ENCODE data around the gene TENM3.

Gene TENM3

DNA sequence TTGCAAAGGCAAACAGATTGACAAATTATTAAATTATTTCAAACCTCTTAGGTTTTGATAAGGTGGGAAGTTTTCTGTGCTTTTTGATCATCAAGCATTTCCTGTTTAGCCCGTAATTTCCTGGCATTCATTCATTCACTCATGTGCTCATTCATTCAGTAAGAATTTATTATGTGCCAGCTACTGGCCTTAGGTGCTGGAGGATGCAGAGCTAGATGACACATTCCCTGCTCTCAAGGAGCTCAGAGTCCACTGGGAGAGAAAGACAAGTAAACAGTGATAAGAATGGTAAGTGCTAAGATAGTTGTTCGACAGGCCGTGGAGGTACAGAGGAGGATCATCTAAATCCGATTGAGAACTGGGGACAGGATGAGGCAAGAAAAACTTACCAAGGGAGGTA is 520.9 kb downstream of the TENM3 start:
- no peaks in the 10 kb centered on the region for H3K27me3 ChIP-seq (ENCODE audit: insufficient read depth, poor library complexity, severe bottlenecking)
- H3K27ac ChIP-seq (ENCODE audit: poor library complexity, severe bottlenecking), result no peak overlapping the region
- no peak for ATAC-seq (ENCODE audit: low read depth)
- H3K36me3 ChIP-seq (ENCODE audit: low read depth), result no peaks in the 10 kb centered on the region
- no peak overlapping the region for H3K4me3 ChIP-seq (ENCODE audit: severe bottlenecking)
- H3K9me3 ChIP-seq (ENCODE audit: severe bottlenecking), result no peaks in the 10 kb centered on the region
- H3K4me1 ChIP-seq (ENCODE audit: insufficient read depth, poor library complexity, severe bottlenecking), result no peaks in the 10 kb centered on the region
- DNase-seq (ENCODE audit: low spot score), result no peak
- TF ChIP-seq, protein P1, sequence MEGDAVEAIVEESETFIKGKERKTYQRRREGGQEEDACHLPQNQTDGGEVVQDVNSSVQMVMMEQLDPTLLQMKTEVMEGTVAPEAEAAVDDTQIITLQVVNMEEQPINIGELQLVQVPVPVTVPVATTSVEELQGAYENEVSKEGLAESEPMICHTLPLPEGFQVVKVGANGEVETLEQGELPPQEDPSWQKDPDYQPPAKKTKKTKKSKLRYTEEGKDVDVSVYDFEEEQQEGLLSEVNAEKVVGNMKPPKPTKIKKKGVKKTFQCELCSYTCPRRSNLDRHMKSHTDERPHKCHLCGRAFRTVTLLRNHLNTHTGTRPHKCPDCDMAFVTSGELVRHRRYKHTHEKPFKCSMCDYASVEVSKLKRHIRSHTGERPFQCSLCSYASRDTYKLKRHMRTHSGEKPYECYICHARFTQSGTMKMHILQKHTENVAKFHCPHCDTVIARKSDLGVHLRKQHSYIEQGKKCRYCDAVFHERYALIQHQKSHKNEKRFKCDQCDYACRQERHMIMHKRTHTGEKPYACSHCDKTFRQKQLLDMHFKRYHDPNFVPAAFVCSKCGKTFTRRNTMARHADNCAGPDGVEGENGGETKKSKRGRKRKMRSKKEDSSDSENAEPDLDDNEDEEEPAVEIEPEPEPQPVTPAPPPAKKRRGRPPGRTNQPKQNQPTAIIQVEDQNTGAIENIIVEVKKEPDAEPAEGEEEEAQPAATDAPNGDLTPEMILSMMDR (IDR thresholded peaks at IDR 0.05; ENCODE audit: poor library complexity, severe bottlenecking), result no peak

DNA sequence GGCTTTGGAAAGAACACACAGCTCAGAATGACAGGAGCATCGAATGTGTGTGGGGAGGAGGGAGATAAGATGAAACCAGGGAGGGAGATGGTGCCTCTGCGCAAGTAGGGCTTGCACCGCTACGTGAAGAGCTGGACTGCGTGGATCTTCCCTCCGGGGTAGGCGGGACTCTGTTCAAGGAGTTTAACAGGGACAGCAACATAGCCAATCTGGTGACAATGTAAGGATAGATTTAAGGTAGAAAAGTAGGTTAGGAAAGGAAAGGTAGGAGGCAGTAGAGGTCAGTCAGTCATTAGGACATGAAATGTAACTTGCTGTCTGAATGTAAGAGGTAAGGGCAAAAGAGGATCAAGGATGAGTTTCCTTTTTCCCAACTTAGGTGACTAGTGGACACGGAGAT is 521.4 kb downstream of the TENM3 start:
- H3K4me1 ChIP-seq (ENCODE audit: insufficient read depth, poor library complexity, severe bottlenecking), result no peaks in the 10 kb centered on the region

DNA sequence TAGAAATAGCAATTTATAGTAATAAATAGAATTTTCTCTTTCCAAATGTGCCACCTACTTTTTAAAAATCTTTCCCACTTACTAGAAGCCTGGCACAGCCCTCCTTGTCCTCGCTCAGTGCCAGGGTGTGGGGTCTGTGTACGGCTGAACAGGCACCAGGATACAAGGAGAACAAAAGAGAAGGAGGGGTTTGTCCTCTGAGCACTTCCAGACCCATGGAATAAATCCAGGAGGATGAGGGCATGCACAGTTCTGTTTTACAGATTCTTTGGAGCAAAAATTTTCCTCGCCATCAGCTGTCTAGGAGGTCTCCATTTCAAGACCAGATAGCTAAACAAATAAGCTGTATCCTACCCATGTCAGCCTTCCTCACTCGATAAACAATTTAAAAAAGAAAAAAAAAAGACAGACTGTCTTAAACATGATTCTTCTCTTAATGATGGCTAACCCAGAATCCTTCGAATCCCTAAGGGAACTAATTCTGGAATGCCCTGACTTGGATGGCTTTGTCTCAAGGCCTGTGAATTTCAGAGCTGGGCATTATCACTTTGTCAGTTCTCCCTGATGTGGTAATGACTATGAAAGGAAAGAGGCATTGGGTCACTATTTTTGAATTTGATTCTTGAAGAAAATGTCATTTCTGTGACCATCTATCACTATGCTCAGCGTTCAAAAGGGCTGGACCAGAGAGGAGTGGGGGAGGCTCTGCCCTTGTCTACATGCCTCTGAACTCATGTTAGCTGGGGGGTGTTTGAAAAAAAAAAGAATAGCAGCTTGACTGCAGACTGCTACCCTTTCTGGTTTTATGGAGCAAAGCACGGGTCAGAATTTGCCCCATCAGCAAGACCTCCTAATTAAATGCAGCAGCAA is 523.0 kb downstream of the TENM3 start:
- DNase-seq (ENCODE audit: low spot score) (no peak), ATAC-seq (ENCODE audit: low read depth) (no peak)
- Histone ChIP-seq H3K27ac (ENCODE audit: poor library complexity, severe bottlenecking) (no peak overlapping the region), H3K4me1 (ENCODE audit: insufficient read depth, poor library complexity, severe bottlenecking) (no peaks in the 10 kb centered on the region), H3K9me3 (ENCODE audit: severe bottlenecking) (no peaks in the 10 kb centered on the region), H3K27me3 (ENCODE audit: insufficient read depth, poor library complexity, severe bottlenecking) (no peaks in the 10 kb centered on the region), H3K36me3 (ENCODE audit: low read depth) (no peaks in the 10 kb centered on the region), H3K4me3 (ENCODE audit: severe bottlenecking) (no peak overlapping the region)
- TF ChIP-seq, protein P1 (IDR thresholded peaks at IDR 0.05; ENCODE audit: poor library complexity, severe bottlenecking), result no peak

More for the DNA sequence above, 521.4 kb downstream of the TENM3 start:
- no peaks in the 10 kb centered on the region for H3K27me3 ChIP-seq (ENCODE audit: insufficient read depth, poor library complexity, severe bottlenecking)
- no peak for DNase-seq (ENCODE audit: low spot score)
- no peak for ATAC-seq (ENCODE audit: low read depth)
- H3K27ac ChIP-seq (ENCODE audit: poor library complexity, severe bottlenecking), result no peak overlapping the region
- H3K36me3 ChIP-seq (ENCODE audit: low read depth), result no peaks in the 10 kb centered on the region
- H3K4me3 ChIP-seq (ENCODE audit: severe bottlenecking), result no peak overlapping the region
- TF ChIP-seq, protein P1 (IDR thresholded peaks at IDR 0.05; ENCODE audit: poor library complexity, severe bottlenecking), result no peak
- no peaks in the 10 kb centered on the region for H3K9me3 ChIP-seq (ENCODE audit: severe bottlenecking)

DNA sequence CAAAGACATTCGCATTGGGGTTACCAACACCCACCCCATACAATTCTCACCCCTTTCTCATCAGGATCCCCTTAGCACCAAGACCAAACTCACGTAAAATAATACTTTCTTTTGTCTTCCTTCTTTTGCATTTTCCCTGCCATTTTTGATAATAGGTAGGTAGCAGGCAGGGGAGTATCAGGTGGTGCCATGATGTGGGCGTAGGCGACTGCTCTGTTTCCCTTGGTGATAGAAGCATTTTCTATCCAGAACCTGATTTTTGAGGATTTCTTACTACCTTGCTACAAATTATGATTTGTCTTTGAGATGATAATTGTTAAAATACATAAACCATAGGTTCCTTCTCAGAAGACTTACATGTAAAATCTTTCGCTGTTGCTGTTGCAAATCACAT is 523.7 kb downstream of the TENM3 start:
- no peaks in the 10 kb centered on the region for H3K4me1 ChIP-seq (ENCODE audit: insufficient read depth, poor library complexity, severe bottlenecking)
- no peak overlapping the region for H3K27ac ChIP-seq (ENCODE audit: poor library complexity, severe bottlenecking)
- no peaks in the 10 kb centered on the region for H3K9me3 ChIP-seq (ENCODE audit: severe bottlenecking)
- DNase-seq (ENCODE audit: low spot score), result no peak
- no peaks in the 10 kb centered on the region for H3K36me3 ChIP-seq (ENCODE audit: low read depth)
- no peak for ATAC-seq (ENCODE audit: low read depth)
- TF ChIP-seq, protein P1 (IDR thresholded peaks at IDR 0.05; ENCODE audit: poor library complexity, severe bottlenecking), result no peak
- H3K27me3 ChIP-seq (ENCODE audit: insufficient read depth, poor library complexity, severe bottlenecking), result no peaks in the 10 kb centered on the region
- H3K4me3 ChIP-seq (ENCODE audit: severe bottlenecking), result no peak overlapping the region

DNA sequence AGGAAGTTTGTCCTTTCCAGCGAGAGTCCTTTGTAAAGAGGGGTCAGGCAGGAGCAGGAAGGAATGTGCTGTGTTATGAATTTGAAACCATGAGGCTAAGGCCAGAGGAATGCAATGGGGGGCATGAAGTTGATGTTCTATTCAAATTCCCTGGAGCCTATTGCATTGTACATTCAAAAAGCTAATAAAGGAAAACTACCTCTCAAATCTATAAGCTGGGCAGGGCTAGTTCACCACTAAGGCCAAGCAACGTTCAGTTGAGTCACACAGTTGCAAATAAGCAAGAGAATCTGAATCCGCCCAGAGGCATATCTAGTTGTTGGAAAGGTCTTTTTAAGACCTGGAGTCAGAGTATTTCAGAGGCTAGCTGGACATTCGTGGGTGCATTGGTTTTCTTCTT is 525.6 kb downstream of the TENM3 start:
- H3K4me1 ChIP-seq (ENCODE audit: insufficient read depth, poor library complexity, severe bottlenecking), result no peaks in the 10 kb centered on the region
- DNase-seq (ENCODE audit: low spot score) (no peak), ATAC-seq (ENCODE audit: low read depth) (no peak)
- no peaks in the 10 kb centered on the region for H3K36me3 ChIP-seq (ENCODE audit: low read depth)
- H3K9me3 ChIP-seq (ENCODE audit: severe bottlenecking), result no peaks in the 10 kb centered on the region
- no peak overlapping the region for H3K27ac ChIP-seq (ENCODE audit: poor library complexity, severe bottlenecking)
- TF ChIP-seq, protein P1 (IDR thresholded peaks at IDR 0.05; ENCODE audit: poor library complexity, severe bottlenecking), result no peak
- H3K4me3 ChIP-seq (ENCODE audit: severe bottlenecking), result no peak overlapping the region
- no peaks in the 10 kb centered on the region for H3K27me3 ChIP-seq (ENCODE audit: insufficient read depth, poor library complexity, severe bottlenecking)

Measured in RWPE2 (cell line).